ENCODE measurements around the gene EXOC3L4.

DNA sequence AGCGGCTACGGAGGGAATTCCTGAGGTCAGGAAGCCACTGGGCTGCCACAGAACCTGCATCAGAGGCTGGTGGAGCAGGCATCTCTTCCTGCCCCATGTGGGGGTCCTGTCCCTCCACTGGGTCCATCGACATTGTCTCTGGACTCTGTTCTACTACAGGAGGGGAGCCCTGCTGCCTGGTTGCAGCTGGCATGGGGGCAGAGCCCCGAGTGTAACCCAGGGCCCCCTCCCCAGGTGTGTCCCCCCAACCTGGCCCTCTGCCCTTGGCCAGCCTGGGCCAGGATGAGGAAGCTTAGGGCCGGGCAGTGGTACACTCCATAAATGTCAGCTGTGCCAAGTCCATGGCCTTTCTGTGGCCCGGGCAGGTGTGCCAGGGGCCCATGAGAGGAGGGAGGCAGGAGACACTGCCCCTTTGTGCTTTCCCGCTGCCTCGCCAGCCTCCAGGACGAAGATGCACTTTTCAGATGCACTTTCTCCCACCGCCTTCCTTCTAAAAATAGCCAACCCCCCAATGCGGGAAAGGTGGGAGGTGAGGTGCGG, 4.0 kb upstream of the EXOC3L4 start:
- no peak for TF ChIP-seq POLR2A (IDR thresholded peaks at IDR 0.05)
- TF ChIP-seq, protein P1, sequence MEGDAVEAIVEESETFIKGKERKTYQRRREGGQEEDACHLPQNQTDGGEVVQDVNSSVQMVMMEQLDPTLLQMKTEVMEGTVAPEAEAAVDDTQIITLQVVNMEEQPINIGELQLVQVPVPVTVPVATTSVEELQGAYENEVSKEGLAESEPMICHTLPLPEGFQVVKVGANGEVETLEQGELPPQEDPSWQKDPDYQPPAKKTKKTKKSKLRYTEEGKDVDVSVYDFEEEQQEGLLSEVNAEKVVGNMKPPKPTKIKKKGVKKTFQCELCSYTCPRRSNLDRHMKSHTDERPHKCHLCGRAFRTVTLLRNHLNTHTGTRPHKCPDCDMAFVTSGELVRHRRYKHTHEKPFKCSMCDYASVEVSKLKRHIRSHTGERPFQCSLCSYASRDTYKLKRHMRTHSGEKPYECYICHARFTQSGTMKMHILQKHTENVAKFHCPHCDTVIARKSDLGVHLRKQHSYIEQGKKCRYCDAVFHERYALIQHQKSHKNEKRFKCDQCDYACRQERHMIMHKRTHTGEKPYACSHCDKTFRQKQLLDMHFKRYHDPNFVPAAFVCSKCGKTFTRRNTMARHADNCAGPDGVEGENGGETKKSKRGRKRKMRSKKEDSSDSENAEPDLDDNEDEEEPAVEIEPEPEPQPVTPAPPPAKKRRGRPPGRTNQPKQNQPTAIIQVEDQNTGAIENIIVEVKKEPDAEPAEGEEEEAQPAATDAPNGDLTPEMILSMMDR (IDR thresholded peaks at IDR 0.05), result no peak

Measured in right lobe of liver (tissue), 4 donors.